Activated naive CD4-positive, alpha-beta T cell treated with anti-CD3 and anti-CD28 coated beads, Interleukin-2, amount 50 U/mL, for 72 hours (primary cell): ENCODE data around the gene ZNF438. TPM values are rescaled to one million over a fixed set of nuclear protein-coding genes. Genes with fewer than 3 reads are reported as not detected.

Experiments
- ATAC-seq, 2 donors: fragments of 150-1000 bp; cut with Tn5 transposase; 2 replicates each; pipeline ENCODE4 v1.10.0; 2021; ENCODE audit warnings: mild to moderate bottlenecking in 2 of 2, moderate library complexity in 2 of 2
- DNase-seq, 2 donors: peaks; one replicate each; pipeline ENCODE4 v3.0.0; 2021 to 2022; ENCODE audit warnings: low spot score in 2 of 2
- H3K27ac Mint-ChIP-seq, 2 donors: one replicate each; pipeline ENCODE4 v1.8.0; 2022; ENCODE audit warnings: mild to moderate bottlenecking in 2 of 2, mixed read lengths in 2 of 2
- H3K36me3 Mint-ChIP-seq, 2 donors: one replicate each; pipeline ENCODE4 v1.8.0; 2022; ENCODE audit warnings: mixed read lengths in 2 of 2
- H3K9me3 Mint-ChIP-seq, 2 donors: one replicate each; pipeline ENCODE4 v1.8.0; 2022; ENCODE audit warnings: mixed read lengths in 2 of 2
- total RNA-seq, 2 donors: library from RNA; stranded (reverse); gene quantifications; one replicate each; pipeline ENCODE4 v1.2.3, GENCODE V29; 2022

Gene ZNF438
- total RNA-seq, 2 donors from 2014 or later: 3.7 to 4.2 TPM

GRCh38 chr10:30866896-30867295, 164.8 kb downstream of the ZNF438 start:
- ATAC-seq (no peak), DNase-seq (no peak)
- H3K36me3 Mint-ChIP-seq: no peaks in the 10 kb centered on the region
- no peak overlapping the region for H3K27ac Mint-ChIP-seq
- no peaks in the 10 kb centered on the region for H3K9me3 Mint-ChIP-seq

GRCh38 chr10:30865141-30865926, 166.3 kb downstream of the ZNF438 start:
- H3K36me3 Mint-ChIP-seq: no peaks in the 10 kb centered on the region
- no peaks in the 10 kb centered on the region for H3K9me3 Mint-ChIP-seq
- no peak for DNase-seq
- H3K27ac Mint-ChIP-seq: no peak overlapping the region
- no peak for ATAC-seq

GRCh38 chr10:30863516-30864210, 168.0 kb downstream of the ZNF438 start:
- H3K27ac Mint-ChIP-seq: no peak overlapping the region

GRCh38 chr10:30862486-30862885, 169.2 kb downstream of the ZNF438 start:
- no peak overlapping the region for H3K27ac Mint-ChIP-seq
- H3K9me3 Mint-ChIP-seq: no peaks in the 10 kb centered on the region
- no peaks in the 10 kb centered on the region for H3K36me3 Mint-ChIP-seq
- DNase-seq: no peak
- ATAC-seq: no peak

More at GRCh38 chr10:30863516-30864210, 168.0 kb downstream of the ZNF438 start:
- H3K9me3 Mint-ChIP-seq: no peaks in the 10 kb centered on the region
- no peak for ATAC-seq
- no peak for DNase-seq
- no peaks in the 10 kb centered on the region for H3K36me3 Mint-ChIP-seq

GRCh38 chr10:30861976-30862375, 169.7 kb downstream of the ZNF438 start:
- DNase-seq (no peak), ATAC-seq (no peak)
- H3K27ac Mint-ChIP-seq: no peak overlapping the region
- H3K9me3 Mint-ChIP-seq: no peaks in the 10 kb centered on the region
- no peaks in the 10 kb centered on the region for H3K36me3 Mint-ChIP-seq

- no peak for ATAC-seq
These were observed 170.4 kb downstream of the ZNF438 start for GRCh38 chr10:30861221-30861620.

GRCh38 chr10:30858499-30858898, 173.2 kb downstream of the ZNF438 start:
- DNase-seq: no peak
- no peak for ATAC-seq
- H3K27ac Mint-ChIP-seq: no peak overlapping the region
- no peaks in the 10 kb centered on the region for H3K9me3 Mint-ChIP-seq
- H3K36me3 Mint-ChIP-seq: no peaks in the 10 kb centered on the region

More at GRCh38 chr10:30861221-30861620, 170.4 kb downstream of the ZNF438 start:
- no peak overlapping the region for H3K27ac Mint-ChIP-seq
- H3K36me3 Mint-ChIP-seq: no peaks in the 10 kb centered on the region
- no peaks in the 10 kb centered on the region for H3K9me3 Mint-ChIP-seq
- DNase-seq: no peak

GRCh38 chr10:30857803-30858202, 173.9 kb downstream of the ZNF438 start:
- Mint-ChIP-seq H3K27ac (no peak overlapping the region), H3K9me3 (no peaks in the 10 kb centered on the region), H3K36me3 (no peaks in the 10 kb centered on the region)
- DNase-seq (no peak), ATAC-seq (no peak)

- Mint-ChIP-seq H3K9me3 (no peaks in the 10 kb centered on the region), H3K27ac (no peak overlapping the region), H3K36me3 (no peaks in the 10 kb centered on the region)
- ATAC-seq: no peak
- DNase-seq: no peak
These were observed 176.5 kb downstream of the ZNF438 start for GRCh38 chr10:30855131-30855530.

- no peaks in the 10 kb centered on the region for H3K9me3 Mint-ChIP-seq
- DNase-seq (no peak), ATAC-seq (no peak)
- no peaks in the 10 kb centered on the region for H3K36me3 Mint-ChIP-seq
- peak overlapping the region in 1 of 2 donors; percentile 95 for H3K27ac Mint-ChIP-seq
These were observed 177.0 kb downstream of the ZNF438 start for GRCh38 chr10:30854656-30855055.

GRCh38 chr10:30853066-30853465, 178.6 kb downstream of the ZNF438 start:
- H3K9me3 Mint-ChIP-seq: no peaks in the 10 kb centered on the region
- H3K36me3 Mint-ChIP-seq: no peaks in the 10 kb centered on the region
- no peak for DNase-seq

GRCh38 chr10:30850776-30851175, 180.9 kb downstream of the ZNF438 start:
- no peak for DNase-seq
- Mint-ChIP-seq H3K36me3 (no peaks in the 10 kb centered on the region), H3K27ac (no peak overlapping the region), H3K9me3 (no peaks in the 10 kb centered on the region)
- ATAC-seq: no peak

More at GRCh38 chr10:30853066-30853465, 178.6 kb downstream of the ZNF438 start:
- ATAC-seq: no peak
- no peak overlapping the region for H3K27ac Mint-ChIP-seq

GRCh38 chr10:30849231-30850035, 182.2 kb downstream of the ZNF438 start:
- H3K36me3 Mint-ChIP-seq: no peaks in the 10 kb centered on the region
- peak overlapping the region in 1 of 2 donors; percentile 41 for H3K27ac Mint-ChIP-seq
- DNase-seq (no peak), ATAC-seq (no peak)
- no peaks in the 10 kb centered on the region for H3K9me3 Mint-ChIP-seq

GRCh38 chr10:30848396-30849032, 183.2 kb downstream of the ZNF438 start:
- Mint-ChIP-seq H3K9me3 (no peaks in the 10 kb centered on the region), H3K27ac (no peak overlapping the region), H3K36me3 (no peaks in the 10 kb centered on the region)
- DNase-seq: no peak
- no peak for ATAC-seq

GRCh38 chr10:30847642-30848041, 184.0 kb downstream of the ZNF438 start:
- no peaks in the 10 kb centered on the region for H3K36me3 Mint-ChIP-seq
- no peak for ATAC-seq

GRCh38 chr10:30847199-30847598, 184.5 kb downstream of the ZNF438 start:
- no peak for ATAC-seq
- Mint-ChIP-seq H3K9me3 (no peaks in the 10 kb centered on the region), H3K27ac (no peak overlapping the region), H3K36me3 (no peaks in the 10 kb centered on the region)
- DNase-seq: no peak

More at GRCh38 chr10:30847642-30848041, 184.0 kb downstream of the ZNF438 start:
- H3K27ac Mint-ChIP-seq: no peak overlapping the region
- no peak for DNase-seq
- H3K9me3 Mint-ChIP-seq: no peaks in the 10 kb centered on the region
